ENCODE measurements around the gene PSME3IP1.

- TF ChIP-seq ZNF214 (tag by site-specific recombination; IDR thresholded peaks at IDR 0.05; ENCODE audit: borderline replicate concordance): no peak
- TF ChIP-seq CTCF (tag by site-specific recombination; IDR thresholded peaks at IDR 0.05): no peak
- TF ChIP-seq SALL2 (tag by site-specific recombination; IDR thresholded peaks at IDR 0.05; ENCODE audit: borderline replicate concordance): no peak
- no peak for TF ChIP-seq PRDM10 (tag by site-specific recombination; IDR thresholded peaks at IDR 0.05)
- no peak for TF ChIP-seq ZEB2 (tag by site-specific recombination; IDR thresholded peaks at IDR 0.05)
- no peak for TF ChIP-seq ZNF792 (tag by site-specific recombination; IDR thresholded peaks at IDR 0.05)
- no peak for TF ChIP-seq ZFP37 (tag by site-specific recombination; IDR thresholded peaks at IDR 0.05)
- no peak for TF ChIP-seq PRDM1 (tag by site-specific recombination; IDR thresholded peaks at IDR 0.05)
- TF ChIP-seq REST (tag by site-specific recombination; IDR thresholded peaks at IDR 0.05): no peak
- no peak for TF ChIP-seq HOXC10 (CRISPR knock-in tag; IDR thresholded peaks at IDR 0.05)
- no peak for TF ChIP-seq ZNF426 (tag by site-specific recombination; IDR thresholded peaks at IDR 0.05)
- TF ChIP-seq ZNF768 (tag by site-specific recombination; IDR thresholded peaks at IDR 0.05): no peak
- no peak for TF ChIP-seq ZNF274 (IDR thresholded peaks at IDR 0.05; ENCODE audit: low read length)
- TF ChIP-seq ZNF274 (tag by site-specific recombination; IDR thresholded peaks at IDR 0.05; ENCODE audit: borderline replicate concordance): no peak
These were observed 39.0 kb upstream of the PSME3IP1 start for GRCh38 chr16:57224651-57225335.

Data from HEK293 (cell line).